Measurements from ENCODE around the gene CNTNAP5. TPM values are rescaled to one million over a fixed set of nuclear protein-coding genes. Genes with fewer than 3 reads are reported as not detected.

CNTNAP5 gene
- total RNA-seq, 1 experiment from 2014 or later, result not detected

DNA sequence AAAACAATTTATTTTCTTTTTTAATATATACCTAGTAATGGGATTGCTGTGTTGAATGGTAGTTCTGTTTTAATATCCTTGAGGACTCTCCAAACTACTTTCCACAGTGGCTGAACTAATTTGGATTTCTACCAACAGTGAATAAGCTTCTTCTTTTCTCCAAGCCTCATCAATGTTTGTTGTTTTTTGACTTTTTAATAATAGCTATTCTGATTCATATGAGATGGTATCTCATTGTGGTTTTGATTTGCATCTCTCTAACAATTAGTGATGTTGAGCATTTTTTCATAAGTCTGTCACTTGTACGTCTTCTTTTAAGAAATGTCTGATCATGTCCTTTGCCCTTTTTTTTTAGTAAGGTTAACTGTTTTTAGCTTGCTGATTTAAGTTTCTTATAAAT, 863.3 kb downstream of the CNTNAP5 start:
- POLR2A ChIA-PET, result no interaction called here
- no TSS peak for BruUV-seq (replicated peaks)
- in situ Hi-C loops (cut with HindIII; ENCODE audit: low pct_unique_long_range_greater_than_20kb, low sequenced_read_pairs), result no loop called here

DNA sequence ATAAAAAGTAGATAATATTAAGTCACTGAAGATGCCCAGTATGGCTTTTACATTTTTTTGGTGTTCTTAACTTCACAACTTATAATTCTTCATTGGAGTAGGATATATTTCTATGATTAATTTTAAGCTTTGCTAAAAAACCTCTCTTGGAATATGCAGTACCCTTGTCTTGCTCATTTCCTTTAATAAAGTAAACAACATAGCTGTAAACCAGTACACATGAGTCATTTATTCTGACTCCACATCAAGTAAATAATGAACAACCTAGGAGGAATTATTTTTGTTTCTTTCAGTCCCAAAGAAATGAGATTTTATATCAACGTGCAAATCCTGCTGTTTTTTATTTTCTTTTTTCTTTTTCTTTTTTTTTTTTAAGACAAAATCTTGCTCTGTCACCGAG, 869.1 kb downstream of the CNTNAP5 start:
- ChIA-PET POLR2A (no interaction called here), CTCF (no interaction called here)
- Histone ChIP-seq H3K9me3 (ENCODE audit: control insufficient read depth, insufficient read depth, low read depth, low read length) (no peaks in the 10 kb centered on the region), H3K27ac (ENCODE audit: low read length) (no peak overlapping the region), H3K4me3 (ENCODE audit: low read depth in 2 of 2, low read length in 2 of 2) (no peak overlapping the region), H3K4me1 (ENCODE audit: control insufficient read depth, insufficient read depth, low read length) (no peaks in the 10 kb centered on the region), H3K36me3 (ENCODE audit: control insufficient read depth, insufficient read depth, low read length) (no peaks in the 10 kb centered on the region), H3K27me3 (ENCODE audit: control insufficient read depth, insufficient read depth, low read length) (no peaks in the 10 kb centered on the region)
- intact Hi-C loops (cut with micrococcal nuclease; ENCODE audit: unreplicated experiment), result no loop called here
- in situ Hi-C loops (cut with HindIII; ENCODE audit: low pct_unique_long_range_greater_than_20kb, low sequenced_read_pairs), result no loop called here
- DNase-seq (ENCODE audit: low read depth, low spot score), result no peak
- no TSS peak for BruUV-seq (replicated peaks)
- peak; percentile 75; the same call in 1 of the 2 replicates for ATAC-seq
- no peak for TF ChIP-seq POLR2AphosphoS5 (IDR thresholded peaks at IDR 0.05; ENCODE audit: low read depth, low read length)
- no peak for TF ChIP-seq TCF7L2 (IDR thresholded peaks at IDR 0.05; ENCODE audit: low read depth, low read length)
- TF ChIP-seq, protein P1, sequence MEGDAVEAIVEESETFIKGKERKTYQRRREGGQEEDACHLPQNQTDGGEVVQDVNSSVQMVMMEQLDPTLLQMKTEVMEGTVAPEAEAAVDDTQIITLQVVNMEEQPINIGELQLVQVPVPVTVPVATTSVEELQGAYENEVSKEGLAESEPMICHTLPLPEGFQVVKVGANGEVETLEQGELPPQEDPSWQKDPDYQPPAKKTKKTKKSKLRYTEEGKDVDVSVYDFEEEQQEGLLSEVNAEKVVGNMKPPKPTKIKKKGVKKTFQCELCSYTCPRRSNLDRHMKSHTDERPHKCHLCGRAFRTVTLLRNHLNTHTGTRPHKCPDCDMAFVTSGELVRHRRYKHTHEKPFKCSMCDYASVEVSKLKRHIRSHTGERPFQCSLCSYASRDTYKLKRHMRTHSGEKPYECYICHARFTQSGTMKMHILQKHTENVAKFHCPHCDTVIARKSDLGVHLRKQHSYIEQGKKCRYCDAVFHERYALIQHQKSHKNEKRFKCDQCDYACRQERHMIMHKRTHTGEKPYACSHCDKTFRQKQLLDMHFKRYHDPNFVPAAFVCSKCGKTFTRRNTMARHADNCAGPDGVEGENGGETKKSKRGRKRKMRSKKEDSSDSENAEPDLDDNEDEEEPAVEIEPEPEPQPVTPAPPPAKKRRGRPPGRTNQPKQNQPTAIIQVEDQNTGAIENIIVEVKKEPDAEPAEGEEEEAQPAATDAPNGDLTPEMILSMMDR (IDR thresholded peaks at IDR 0.05), result no peak
- TF ChIP-seq, protein P2, sequence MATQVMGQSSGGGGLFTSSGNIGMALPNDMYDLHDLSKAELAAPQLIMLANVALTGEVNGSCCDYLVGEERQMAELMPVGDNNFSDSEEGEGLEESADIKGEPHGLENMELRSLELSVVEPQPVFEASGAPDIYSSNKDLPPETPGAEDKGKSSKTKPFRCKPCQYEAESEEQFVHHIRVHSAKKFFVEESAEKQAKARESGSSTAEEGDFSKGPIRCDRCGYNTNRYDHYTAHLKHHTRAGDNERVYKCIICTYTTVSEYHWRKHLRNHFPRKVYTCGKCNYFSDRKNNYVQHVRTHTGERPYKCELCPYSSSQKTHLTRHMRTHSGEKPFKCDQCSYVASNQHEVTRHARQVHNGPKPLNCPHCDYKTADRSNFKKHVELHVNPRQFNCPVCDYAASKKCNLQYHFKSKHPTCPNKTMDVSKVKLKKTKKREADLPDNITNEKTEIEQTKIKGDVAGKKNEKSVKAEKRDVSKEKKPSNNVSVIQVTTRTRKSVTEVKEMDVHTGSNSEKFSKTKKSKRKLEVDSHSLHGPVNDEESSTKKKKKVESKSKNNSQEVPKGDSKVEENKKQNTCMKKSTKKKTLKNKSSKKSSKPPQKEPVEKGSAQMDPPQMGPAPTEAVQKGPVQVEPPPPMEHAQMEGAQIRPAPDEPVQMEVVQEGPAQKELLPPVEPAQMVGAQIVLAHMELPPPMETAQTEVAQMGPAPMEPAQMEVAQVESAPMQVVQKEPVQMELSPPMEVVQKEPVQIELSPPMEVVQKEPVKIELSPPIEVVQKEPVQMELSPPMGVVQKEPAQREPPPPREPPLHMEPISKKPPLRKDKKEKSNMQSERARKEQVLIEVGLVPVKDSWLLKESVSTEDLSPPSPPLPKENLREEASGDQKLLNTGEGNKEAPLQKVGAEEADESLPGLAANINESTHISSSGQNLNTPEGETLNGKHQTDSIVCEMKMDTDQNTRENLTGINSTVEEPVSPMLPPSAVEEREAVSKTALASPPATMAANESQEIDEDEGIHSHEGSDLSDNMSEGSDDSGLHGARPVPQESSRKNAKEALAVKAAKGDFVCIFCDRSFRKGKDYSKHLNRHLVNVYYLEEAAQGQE (IDR thresholded peaks at IDR 0.05; ENCODE audit: insufficient read depth in 1 of 2, low read depth in 2 of 2, low read length in 1 of 2), result no peak
- TF ChIP-seq SIN3A (IDR thresholded peaks at IDR 0.05; ENCODE audit: borderline replicate concordance, insufficient read depth, low read depth, low read length), result no peak

More for the DNA sequence above, 863.3 kb downstream of the CNTNAP5 start:
- no peak overlapping the region for H3K4me3 ChIP-seq (ENCODE audit: low read depth in 2 of 2, low read length in 2 of 2)
- DNase-seq (ENCODE audit: low read depth, low spot score) (no peak), ATAC-seq (no peak)
- intact Hi-C loops (cut with micrococcal nuclease; ENCODE audit: unreplicated experiment), result no loop called here
- no peaks in the 10 kb centered on the region for H3K36me3 ChIP-seq (ENCODE audit: control insufficient read depth, insufficient read depth, low read length)
- no peaks in the 10 kb centered on the region for H3K4me1 ChIP-seq (ENCODE audit: control insufficient read depth, insufficient read depth, low read length)
- no peak overlapping the region for H3K27ac ChIP-seq (ENCODE audit: low read length)
- no peaks in the 10 kb centered on the region for H3K27me3 ChIP-seq (ENCODE audit: control insufficient read depth, insufficient read depth, low read length)
- 0 out of 2 replicates have a peak, but pooled peaks cover 5% of the 10 kb centered on the region for H3K9me3 ChIP-seq (ENCODE audit: control insufficient read depth, insufficient read depth, low read depth, low read length)
- no peak for TF ChIP-seq TCF7L2 (IDR thresholded peaks at IDR 0.05; ENCODE audit: low read depth, low read length)
- no peak for TF ChIP-seq SIN3A (IDR thresholded peaks at IDR 0.05; ENCODE audit: borderline replicate concordance, insufficient read depth, low read depth, low read length)
- TF ChIP-seq, protein P2 (IDR thresholded peaks at IDR 0.05; ENCODE audit: insufficient read depth in 1 of 2, low read depth in 2 of 2, low read length in 1 of 2), result no peak
- no peak for TF ChIP-seq POLR2AphosphoS5 (IDR thresholded peaks at IDR 0.05; ENCODE audit: low read depth, low read length)
- TF ChIP-seq, protein P1 (IDR thresholded peaks at IDR 0.05), result no peak
- CTCF ChIA-PET, result no interaction called here
